ENCODE measurements around the gene TYW5.

DNA sequence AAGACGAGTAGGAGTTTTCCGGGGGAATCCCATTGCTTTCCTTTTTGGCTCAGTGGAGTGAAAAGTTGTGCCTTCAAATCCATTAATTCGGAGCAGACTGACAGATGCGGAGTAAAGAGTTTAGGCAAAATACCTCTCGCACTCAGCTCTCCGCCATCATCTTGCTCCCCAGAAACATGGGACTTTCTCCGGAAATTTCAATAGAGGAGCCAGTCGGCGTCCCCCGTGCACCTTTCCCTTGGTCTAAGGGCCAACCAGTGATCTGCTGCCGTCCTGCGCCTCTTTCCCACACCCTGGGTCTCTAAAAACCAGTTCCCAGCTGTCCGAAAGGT is 318 bp downstream of the TYW5 start:
- TF ChIP-seq, protein P1, sequence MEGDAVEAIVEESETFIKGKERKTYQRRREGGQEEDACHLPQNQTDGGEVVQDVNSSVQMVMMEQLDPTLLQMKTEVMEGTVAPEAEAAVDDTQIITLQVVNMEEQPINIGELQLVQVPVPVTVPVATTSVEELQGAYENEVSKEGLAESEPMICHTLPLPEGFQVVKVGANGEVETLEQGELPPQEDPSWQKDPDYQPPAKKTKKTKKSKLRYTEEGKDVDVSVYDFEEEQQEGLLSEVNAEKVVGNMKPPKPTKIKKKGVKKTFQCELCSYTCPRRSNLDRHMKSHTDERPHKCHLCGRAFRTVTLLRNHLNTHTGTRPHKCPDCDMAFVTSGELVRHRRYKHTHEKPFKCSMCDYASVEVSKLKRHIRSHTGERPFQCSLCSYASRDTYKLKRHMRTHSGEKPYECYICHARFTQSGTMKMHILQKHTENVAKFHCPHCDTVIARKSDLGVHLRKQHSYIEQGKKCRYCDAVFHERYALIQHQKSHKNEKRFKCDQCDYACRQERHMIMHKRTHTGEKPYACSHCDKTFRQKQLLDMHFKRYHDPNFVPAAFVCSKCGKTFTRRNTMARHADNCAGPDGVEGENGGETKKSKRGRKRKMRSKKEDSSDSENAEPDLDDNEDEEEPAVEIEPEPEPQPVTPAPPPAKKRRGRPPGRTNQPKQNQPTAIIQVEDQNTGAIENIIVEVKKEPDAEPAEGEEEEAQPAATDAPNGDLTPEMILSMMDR (IDR thresholded peaks at IDR 0.05) = no peak
- TF ChIP-seq POLR2A (IDR thresholded peaks at IDR 0.05) = no peak
